Stimulated activated CD8-positive, alpha-beta memory T cell treated with anti-CD3 and anti-CD28 coated beads, Interleukin-15, amount 100 ng/mL, for 24 hours (primary cell): ENCODE results near the gene TTC1.

Experiments
- DNase-seq: peaks from one replicate; pipeline ENCODE4 v3.0.0-alpha.2; 2020; ENCODE audit warnings: low read depth

Gene TTC1

DNA sequence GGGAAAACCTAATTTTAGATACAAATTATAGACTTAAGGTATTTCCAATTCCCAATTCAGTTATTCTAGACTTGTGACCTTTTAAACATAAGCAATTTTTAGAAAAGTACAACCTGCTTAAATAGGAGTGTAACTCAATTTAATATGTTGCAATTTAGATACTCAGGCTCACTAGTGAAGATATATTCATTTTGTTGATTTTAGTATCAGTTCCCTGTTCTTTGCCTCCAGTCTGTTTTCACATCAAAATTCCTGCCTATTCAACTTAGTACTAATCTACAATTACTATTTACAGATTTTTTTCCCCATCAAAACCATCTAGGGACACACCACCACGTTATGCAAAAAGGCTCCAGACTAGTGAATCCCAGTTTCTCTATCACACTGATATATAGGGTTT lies 79.9 kb downstream of the TTC1 start:
- DNase-seq: no peak

DNA sequence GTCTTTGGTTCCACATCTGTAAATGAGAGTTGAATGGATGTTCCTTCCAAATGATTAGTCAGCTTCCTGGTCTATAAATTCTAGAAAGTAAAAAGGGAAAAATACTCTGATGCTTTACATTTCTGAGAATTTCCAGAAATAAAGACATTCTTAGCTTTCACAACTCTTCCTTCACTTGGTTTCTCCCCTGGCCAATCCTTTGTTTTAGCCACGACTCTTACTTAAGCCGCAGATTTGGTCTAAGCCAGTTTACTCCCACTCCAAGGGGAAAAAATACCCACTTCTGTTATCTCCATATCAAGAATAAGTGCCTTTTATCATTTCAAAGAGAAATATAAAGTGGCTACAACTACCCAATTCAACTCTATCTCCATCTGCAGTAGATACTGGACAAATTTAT lies 80.6 kb downstream of the TTC1 start:
- no peak for DNase-seq

DNA sequence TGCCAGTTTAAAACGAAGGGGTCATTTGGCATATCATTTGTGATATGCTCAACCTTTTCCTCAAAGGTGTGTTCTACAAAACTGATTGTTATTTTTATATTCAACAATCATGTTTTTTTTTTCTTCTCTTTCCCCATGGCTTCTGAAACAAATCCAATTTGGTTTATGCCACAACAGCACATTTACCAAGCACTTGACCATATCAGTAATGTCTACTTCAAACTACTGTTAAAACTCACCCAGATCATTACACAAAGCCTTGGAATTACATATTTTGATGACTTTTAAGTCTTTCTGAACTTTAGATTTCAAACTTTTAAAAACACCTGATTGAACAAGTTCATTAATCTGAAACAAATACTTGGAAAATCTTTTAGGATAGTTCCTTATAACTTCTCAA lies 81.1 kb downstream of the TTC1 start:
- no peak for DNase-seq

DNA sequence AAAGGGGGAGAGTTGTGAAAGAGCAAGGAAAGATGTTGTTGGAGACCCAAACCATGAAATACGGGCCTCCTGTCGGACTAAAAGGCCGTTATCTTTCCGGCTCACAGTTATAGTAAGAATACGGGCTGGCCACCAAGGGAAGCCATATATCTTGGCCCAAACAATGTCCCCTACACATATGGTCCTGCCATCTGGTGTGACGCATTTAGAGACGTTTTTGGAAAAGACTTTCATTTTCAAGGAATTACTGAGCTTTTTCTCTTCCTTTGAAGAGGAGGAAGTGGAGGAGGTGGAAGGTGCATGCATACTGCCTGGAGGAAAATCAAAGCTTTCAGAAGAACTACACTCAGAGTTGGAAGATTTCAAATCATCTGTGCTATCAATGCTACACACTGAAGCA lies 83.6 kb downstream of the TTC1 start:
- no peak for DNase-seq

DNA sequence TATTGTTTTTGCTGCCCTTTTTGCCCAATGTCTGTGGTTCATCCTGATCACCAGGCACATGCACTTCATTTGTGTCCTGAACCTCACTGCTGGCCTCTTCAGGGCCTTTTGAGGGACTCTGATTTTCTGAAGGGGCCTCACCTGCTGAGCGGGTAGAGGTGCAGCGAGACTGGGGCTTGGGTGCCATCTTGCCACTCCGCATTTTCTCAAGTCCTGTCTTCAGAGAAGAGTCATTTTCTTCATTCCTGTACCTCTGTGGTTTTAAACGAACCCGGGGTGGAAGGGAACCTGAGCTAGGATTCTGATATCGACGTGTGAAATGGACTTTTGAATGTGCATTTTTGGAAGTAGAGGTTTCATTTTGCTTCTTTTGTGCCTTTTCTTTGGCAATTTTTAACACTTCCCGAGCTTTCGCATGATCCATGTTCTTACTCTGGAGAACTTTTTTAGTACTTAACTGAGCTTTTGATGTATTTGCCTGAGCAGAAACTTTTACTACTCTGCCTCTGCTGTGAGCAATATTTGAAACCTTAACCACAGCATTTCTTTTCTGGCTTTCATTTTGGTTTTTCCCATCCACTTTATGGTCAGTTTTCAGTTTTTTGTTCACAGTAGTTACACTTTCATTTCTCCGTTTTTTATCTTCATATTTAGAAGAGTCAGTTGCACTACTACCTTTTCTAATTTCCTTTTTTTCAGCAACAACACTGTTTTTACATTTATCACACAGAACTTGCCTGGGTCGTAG lies 84.2 kb downstream of the TTC1 start:
- no peak for DNase-seq

DNA sequence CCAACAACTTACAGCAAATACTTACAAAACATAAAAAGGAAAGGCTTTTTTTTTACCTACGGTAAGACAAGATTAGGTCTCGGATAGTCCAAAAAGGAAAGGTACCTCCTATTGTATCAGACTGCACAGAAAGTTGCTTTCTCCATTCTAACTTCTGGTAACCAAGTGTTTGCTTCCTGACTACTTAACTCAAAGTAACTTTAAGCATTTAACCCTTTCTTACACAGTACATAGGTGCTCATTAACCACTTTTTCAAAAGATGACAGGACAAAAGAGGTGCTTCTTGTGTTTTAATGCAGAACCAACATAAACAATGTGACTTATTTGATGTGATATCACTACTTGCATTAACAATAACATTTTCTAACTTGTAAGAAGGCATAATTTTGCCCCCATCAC lies 87.2 kb downstream of the TTC1 start:
- no peak for DNase-seq

DNA sequence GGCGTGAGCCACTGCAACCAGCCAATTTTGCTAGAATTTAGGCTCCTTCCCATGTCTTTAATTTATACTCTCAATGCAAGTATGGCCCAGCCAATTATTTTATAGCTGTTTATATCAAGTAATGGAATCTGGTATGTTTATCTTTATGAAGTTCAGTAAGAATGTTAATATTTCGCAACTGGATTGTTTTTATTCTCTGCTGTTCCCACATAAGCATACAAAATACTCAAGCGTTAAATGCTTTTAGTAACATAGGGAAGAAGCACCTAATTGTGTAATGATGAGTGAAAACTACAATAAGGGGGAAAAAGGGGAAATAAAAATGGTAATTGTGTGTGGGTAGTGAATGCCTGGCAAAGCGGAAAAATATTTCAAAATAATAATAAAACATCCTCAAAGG lies 89.1 kb downstream of the TTC1 start:
- no peak for DNase-seq

DNA sequence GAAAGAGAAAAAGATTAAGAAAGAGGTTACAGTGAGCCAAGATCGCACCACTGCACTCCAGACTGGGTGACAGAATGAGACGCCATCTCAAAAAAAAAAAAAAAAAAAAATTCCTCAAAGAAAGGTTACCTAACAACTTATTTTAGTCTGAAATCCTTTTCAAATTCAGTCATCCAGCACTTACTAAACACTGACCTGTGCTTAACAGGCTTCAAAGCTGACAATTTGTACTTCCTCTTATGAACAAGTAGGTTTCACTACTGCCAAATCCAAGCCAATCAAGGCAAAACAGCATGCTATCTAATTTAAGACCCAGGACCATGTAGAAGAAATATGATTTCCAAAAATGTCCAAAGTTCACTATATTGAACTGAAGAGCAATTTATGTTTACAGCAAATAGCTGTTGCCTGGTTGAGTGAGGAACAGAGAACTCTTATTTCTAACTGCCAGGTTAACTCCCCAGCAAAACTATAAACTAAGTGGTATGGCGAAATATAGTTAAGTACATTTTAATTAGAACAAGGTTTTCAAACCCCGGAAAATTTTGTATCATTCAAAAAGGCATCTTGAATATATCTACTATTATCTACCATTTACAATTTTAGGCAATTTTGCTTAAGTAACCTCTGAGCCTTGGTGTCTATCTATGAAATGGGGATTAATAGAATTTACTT lies 96.9 kb downstream of the TTC1 start:
- no peak for DNase-seq

DNA sequence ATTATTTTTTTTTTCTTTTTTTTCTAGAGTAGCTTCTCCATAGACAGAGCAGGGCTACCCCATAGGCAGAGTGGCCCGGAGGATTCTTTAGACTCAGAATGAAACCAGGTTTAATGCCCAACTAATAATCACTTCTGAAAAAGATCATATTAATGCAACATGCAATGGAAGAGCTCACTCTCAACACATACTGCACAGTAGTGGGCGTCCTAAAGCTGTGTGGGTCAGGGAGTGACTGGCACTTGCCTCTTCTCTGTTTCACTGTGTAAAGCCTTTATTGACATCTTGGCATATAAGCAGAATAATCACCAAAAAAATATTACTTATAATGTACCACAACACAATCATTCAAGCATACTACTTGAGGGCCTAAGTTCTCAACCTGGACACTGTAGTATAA lies 99.2 kb downstream of the TTC1 start:
- no peak for DNase-seq
